Measurements from ENCODE around the gene KRT13.
A peak's percentile ranks its signal among the peaks of the same experiment; 100 is the strongest.

Gene KRT13

DNA sequence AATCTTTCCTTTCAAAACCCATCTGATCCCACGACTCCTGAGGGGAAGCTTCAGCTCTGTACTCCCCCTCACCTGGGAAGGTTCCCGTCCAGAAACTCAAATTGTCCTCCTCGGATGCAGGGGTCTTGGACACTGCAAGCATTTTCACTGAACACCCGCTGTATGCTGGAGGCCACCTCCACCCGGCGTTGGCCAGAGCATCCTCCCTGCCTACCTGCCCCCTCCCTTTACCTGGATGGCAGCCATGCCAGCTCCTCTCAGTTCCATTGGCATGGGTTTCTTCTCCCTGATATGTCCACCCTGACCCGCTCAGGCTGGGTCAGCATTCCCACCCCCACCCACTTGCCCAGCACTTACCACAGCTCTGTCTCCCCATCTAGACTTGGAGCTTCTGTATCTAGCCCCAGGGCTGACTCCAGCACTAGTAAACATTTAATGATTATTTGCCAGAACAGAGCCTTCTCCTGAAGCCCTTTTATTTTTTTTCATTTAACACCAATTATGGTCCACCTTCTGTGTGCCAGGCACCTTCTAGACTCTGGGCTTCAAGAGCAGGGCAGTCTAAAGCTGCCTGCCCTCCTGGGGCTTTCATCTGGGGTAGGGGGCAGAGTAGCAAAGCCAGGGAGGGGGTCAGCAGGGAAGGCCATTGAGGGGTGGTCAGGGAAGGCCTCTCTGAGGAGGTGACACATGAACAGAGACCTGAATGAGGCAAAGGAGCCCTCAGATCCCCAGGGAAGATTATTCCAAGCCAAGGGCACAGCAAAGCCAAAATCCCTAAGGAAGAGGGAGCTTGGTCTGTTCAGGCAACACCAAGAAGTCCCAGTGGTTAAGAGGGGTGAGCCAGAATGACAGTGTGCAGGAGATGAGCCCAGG lies 31.6 kb upstream of the KRT13 start:
- DNase-seq = no peak

DNA sequence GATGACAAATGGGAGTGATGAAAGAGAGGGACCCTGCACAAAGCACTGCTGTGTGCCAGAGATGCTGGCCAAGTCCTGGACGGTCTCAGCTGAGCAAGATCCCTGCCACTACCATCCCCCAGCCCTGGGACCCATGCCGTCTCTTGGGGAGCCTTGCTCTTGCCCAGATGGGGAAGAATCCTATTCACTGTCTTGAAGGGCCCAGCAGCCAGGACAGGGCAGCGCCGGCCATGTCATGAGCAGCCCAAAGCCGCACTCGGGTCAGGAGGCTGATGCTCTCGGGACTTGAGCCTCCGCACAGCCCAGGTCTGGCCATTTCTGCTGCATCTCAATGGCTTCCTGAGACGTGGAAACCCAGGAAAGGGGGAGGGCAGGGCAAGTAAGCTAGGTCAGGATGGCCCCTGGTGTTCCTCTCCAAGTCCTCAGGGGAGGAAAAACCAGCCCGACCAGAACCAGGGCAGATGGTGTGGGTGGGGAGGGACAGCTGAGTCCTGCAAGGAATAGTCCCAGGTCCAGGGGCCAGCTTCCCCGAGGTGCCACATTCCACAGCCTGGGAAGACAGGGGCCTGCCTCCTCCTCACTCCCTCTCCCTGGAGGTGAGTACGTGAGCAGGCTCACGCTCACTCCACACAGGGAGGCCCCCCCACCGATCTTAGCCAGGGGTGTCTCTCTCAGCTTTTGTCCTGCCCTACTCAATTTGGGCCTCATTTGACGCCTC lies 30.5 kb upstream of the KRT13 start:
- DNase-seq = no peak

DNA sequence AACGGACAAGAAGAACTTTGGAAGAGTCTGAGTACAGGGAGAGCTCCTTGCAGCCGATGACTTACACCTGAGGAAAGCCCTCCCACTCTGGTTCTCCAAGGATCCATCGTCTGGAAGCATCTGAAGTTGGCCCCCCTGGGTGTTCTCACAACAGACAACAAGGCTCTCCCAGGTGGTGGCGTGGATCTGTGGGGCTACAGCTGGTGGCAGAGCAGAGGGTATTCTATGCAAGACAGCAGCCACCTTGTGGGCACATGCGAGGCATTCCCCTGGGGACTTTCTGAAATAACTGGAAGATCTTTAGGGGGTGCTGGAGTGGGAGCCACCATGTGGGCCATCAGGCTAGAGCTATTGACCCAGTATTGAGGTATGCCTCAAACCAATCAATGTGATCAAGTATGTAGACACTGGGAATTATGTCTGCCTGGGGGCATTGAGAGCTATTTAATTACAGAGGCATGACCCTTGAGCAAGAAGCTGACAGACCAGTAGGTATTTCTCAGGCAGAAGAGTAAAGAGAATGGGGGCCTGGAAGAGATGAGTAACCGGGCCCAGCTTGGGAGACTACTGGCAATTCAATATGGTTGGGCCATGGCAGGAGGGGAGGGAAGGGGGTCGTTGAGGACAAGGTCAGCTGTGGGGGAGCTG lies 29.6 kb upstream of the KRT13 start:
- no peak for DNase-seq

DNA sequence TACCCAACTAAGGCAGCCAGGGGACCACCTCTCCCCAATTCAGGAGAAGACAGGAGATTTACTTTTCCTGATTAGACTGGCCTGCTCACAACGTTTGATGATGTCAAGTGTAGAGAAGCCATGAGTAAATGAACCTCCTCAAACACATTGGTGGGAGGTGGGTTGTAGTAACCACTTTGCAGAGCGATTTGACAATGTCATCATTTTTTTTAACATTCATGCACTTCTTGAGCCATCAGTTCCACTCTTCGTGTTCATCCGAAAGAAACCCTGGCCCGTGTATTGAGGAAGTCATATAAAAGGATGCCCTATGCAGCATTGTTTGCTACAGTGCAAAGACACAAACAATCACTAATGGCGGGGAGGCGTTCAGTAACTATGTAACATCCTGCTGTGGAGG lies 28.2 kb upstream of the KRT13 start:
- DNase-seq = no peak

DNA sequence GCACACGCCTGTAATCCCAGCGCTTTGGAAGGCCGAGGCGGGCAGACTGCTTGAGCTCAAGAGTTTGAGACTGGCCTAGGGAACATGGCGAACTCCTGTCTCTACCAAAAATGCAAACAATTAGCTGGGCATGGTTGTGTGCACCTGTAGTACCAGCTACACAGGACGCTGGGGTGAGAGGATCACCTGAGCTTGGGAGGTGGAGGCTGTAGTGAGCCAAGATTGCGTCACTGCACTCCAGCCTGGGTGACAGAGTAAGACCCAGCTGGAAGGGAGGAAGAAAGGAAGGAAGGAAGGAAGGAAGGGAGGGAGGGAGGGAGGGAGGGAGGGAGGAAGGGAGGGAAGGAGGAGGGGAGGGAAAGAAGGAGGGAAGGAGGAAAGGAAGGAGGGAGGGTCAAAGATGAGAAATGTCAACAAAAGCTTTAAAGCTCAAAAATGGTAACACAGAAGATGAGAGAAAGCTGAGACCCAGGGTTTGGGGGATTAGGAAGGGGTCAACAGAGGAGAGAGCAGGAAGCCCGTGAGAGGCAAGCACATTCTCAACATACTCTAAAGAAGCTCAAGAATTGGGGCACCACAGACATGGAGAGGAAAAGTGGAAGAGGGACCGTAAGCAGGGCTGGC lies 27.6 kb upstream of the KRT13 start:
- DNase-seq = no peak

DNA sequence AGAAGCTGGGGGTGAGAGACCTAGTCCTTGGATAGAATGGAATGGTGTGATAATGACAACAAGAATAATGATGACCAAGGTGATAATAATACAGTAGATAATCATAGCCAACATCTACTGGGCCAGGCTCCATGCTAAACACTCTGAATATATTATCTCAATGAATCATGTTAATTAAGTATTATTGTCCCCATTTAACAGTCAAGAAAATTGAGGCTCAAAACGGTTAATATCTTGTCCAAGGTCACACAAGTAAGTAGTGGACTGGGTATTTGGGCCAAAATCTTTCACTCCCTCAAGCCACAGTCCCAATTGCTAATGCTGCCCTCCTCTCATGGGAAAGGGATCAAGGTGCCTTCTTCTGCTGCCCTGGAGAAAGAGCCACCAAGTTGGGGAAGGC lies 26.6 kb upstream of the KRT13 start:
- DNase-seq = no peak

DNA sequence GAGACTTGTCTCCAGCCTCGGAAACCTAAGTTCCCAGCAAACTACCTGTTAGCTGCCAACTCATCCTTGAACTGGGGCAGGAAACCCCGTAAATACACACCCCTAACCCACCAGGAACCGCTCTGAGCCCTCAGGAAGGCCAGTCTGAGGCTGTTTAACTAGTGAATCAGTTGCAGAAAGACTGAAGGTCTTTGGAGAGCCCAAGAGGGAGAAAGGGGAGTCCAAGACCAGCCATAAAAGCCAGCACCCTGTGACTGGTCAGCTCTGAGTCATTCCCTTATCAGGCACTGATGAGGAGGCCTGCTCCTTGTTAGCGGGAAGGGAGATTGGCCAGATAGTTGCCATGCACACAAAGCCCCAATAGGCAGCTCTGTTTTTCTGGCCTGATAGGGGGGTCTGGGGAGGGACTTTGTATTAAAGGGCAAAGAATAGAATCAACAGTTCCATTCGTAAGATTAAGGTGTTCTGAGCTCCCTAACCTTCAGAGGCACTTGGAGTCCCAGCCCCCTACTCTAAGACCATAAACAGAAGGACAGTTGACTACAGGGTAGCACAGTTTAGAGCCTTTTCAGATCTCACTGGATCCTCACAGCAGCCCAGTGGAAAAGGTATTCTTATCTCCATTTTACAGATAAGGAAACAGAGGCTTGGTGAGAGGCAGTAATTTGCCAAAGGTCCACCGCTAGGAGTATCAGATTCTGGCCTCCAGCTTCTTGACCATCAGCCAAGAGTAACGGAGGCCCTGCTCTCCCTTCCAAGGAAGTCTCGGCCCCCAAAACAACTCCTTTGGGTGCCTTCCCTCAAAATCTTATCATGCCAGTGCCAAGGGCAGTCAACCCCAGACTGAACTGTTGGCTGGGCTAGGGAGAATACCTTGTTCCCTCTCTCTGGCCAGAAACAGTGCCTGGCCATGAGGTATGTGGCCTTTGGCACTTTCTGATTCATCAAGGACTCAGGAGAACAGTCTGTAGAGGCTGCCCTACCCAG lies 24.9 kb upstream of the KRT13 start:
- no peak for DNase-seq

DNA sequence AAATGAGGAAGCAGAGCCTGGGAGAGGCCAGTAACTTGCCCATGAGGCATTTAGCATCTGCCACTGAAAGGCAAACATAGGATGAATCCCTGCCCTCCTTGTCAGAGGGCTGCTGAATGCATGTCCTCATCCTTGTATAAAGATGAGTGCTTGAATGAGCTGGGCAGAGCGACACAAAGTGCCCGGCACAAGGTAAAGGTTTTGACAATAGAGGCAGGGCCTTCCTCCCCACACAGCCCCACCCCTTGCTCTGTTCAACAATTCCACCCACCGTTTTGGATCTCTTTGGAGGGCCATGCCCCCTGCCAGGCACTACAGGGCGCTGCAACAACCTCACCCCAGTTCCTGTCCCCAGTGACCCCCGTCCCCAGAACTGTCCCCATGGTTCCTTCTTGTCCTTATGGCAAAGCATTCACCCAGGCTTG lies 24.1 kb upstream of the KRT13 start:
- no peak for DNase-seq

DNA sequence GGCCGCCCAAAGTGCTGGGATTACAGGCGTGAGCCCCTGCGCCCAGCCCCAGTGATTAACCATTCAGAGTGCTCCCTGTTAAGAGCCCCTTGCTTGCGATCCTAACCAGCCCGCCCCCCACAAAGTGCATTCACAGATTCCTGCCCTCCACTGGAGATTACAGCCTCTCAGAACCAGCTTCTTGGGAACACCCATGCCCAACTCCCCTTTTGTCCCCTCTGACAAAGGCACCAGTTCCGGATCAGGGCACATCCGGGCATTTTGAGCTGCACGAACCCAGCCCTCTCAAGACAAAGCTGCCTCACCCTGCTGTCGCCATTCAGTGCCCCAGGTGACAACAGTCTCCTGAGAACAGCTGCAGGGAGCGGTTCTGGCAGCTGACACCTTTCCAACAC lies 23.5 kb upstream of the KRT13 start:
- DNase-seq = no peak

DNA sequence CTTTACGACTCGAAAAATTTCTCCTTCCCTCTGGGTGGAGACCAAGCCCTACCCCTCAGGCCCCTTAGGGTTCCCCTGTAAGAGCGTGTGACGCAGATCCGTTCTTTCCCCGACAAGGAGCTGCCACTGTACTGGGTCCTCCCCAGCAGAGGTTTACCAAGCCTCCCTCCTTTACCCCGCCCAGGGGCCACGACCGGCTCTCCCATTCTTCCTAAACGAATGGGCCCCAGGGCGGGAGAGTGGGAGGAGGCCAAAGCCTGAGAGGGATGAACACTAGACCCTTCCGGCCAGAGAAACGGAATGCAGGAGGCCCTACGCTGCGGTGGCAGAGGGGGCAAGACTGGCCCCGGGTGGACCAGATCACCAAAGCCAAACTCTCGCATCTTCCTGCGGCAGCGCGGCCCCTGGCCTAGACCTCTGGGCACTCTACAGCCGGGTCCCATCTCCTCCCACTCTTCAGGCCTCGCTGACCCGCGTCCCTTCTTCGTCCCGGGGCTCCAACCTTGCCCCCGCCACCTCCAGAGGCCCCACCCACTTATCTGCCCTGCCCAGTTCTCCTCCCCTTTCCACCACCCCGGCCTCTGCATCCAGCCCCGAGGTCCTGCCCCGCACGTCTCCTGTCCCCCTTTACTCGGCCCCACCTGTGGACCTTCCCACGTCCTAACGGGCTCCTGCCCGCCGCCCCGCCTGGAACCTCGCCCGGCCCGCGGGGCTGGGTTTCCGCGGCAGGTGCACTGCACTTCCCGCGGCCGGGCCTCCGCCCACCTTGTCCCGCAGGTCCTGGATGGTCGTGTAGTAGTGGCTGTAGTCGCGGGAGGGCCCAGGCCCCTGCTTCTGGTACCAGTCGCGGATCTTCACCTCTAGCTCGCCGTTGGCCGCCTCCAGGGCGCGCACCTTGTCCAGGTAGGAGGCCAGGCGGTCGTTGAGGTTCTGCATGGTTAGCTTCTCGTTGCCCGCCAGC lies 21.9 kb upstream of the KRT13 start:
- no peak for DNase-seq

DNA sequence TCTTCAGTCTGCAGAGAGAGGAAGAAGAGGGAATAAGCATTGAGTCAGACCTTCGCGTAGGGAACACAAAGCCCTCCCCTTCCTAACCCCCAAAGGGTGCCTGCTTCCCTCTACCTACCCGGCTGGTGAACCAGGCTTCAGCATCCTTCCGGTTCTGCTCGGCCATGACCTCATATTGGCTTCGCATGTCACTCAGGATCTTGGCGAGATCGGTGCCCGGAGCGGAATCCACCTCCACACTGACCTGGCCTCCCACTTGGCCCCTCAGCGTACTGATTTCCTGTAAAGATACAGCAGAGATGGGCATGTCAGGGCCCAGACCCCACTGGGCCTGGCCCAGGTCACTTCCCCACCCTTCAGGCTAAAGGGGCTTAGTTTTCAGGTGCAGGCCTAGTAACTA lies 18.8 kb upstream of the KRT13 start:
- no peak for DNase-seq

DNA sequence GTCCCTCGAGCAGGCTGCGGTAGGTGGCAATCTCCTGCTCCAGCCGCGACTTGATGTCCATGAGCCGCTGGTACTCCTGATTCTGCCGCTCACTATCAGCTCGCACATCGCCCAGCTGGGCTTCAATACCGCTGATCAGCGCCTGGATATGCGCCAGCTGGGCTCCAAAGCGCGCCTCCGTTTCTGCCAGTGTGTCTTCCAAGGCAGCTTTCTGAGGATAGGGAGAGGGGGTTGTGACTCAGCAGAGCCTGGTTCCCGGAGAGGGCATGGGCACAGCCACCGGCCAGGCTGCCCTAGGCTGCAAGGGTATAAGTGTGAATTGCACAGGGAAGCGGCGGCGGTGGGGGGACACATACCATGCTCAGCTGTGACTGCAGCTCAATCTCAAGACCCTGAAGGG lies 18.4 kb upstream of the KRT13 start:
- no peak for DNase-seq

DNA sequence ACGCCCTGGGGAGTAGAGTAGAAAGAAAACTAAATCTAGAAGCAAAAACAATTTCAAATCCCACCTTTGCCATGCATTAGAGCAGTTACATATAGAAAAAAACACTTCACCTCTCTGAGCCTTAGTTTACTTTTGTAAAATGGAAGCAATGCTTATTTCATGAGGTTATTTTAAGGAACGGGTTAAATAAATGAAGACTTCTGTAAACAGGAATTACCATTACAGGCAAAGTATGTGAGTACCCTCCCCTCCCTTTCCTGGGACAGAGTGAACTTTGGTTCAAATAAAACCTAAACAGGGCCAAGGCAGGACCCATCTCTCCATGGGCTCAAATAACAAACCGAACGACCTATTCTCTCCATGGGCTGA lies 17.8 kb upstream of the KRT13 start:
- DNase-seq = no peak

DNA sequence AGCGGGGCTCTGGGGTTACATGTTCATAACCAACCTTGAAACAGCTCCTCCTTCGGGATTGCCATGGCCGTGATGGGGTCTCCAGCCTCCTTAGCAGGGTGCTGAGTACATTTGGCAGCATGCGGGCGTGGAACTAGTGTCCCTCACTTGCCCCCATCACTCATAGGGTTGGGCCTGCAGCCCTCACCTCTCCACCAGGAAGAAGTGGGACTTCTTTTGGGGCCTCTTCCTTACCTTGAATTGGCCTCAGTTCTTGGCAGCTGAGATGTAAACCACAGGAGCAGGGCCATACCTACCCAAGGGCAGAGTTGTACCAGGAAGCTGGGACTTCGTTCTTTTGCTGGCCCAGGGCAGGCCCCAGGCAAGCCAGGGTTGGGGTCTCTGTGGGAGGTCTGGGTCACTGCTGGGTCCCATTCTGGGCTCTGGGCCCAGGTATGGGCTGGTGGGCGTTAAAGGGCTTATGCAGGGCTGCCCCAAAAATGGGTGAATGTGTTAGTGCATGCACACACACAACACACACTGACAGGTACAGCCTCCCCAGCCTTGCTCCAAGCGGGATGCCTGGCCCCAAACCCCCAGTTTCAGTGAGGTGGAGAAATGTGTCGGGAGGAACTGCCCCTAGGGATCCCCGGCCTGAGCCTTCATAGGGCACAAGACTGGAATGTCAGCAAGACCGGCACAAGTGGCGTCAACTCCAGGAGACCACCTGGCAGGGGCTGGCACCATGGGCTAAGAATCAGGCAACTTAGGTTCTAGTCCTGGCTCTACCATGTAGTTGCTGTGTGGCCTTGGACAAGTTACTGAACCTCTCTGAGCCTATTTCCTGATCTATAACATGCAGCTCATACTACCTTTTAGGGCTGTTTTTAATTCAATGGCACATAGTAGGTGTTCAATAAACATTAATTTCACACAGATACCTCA lies 17.2 kb upstream of the KRT13 start:
- no peak for DNase-seq

DNA sequence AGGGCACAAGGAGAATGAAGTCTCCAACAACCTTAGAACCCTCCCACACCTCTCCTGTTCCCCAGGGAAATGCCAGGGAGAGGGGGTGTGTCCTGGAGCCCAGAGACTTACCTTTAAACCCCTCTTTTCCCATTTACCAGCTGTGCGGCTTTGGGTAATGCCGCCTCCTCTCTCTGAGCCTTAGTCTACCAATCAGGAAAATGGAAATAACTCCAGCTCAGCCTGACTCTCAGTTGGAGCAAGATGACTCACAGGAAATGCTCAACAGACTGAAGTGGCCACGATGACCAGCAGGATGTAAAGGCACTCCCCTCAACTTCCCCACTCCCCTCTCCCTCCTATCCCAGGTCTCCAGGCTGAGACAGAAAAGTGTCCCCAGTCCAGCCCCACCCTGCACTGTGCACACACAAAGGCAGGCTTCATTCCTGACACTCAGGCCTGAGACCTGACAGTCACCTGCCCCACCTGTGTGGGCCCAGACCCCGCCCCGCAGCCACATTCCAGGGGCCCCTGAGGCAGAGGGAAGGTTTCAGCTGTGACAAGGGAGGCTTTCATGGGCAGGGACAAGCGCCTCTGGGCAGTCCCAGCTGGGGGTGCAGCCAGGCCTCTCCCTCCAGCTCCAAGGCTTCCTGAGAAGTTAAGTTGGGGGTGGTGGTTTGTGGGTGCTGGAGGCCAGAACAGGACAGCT lies 16.3 kb upstream of the KRT13 start:
- no peak for DNase-seq

DNA sequence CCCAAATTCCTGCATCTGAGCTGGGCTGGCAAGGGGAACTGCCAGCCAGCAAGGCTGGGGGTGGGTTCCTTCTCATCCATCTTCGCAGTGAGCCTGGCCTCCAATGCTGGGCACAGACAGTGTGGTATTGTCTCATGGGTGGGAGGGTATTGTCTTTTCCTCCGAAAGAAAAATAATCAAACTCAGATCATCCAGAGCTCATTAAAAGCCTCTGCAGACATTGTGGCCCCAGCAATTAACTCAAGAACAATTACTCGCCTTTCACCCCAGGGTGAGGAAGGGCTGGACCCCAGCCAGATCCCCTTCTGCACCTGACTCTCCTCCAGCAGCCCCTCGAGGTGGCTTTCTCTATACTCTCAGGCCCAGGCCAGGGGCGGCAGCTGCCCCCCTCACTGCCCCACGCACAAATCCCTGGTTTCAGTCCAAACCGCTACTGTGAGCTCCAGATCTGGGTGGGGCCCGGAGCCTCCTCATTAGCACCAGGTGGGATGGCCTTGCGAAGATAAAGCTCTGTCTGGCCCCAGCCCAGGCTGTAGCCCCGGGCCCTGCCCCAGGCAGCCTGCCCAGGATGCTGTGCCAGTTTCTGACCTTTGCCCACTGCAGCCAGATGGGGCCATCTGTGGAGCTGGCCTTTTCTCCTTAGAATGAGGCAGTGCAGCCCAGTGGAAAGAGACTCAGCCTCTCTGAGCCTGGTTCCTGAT lies 15.6 kb upstream of the KRT13 start:
- peak; percentile 63 for DNase-seq

DNA sequence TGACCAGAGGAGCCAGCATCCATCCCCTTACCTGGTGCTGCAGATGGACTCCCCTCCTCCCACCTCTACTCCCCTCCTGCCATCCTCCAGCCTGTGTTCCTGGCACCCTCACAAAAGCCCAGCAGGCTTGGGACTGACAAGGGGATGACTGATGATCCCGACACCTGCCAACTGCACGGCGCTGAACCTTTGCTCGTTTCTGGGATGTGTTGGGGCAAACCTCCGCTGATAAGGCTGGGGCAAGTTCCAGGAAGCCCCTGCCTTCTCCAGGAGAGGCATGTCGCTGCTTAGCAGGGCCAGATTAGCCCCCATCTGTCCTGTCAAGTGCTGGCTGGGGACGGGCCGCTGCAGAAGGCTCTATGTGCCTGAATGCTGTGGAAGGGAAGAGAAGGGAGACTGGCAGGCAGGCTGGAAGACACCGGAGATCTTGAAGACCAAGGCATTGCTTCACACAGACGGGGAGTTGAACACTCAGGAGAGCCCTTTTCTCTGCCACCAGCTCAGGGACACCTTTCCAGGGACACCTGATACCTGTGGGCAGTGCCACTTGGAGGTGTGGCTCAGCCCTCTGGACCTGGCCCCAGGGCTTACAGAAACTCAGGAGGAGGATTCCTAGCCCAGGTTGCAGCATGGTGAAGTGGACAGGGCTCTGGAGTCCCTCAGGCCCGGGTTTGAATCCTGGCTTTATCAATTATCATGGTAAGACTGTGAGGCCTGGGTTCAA lies 14.3 kb upstream of the KRT13 start:
- peak; percentile 44 for DNase-seq
